Hippocampal formation (tissue), 2 donors: ENCODE measurements around the gene PRKAR2A.
"Not testable (repeated sequence)": the region's sequence is repeated elsewhere in the genome, so short reads cannot be mapped to it uniquely, and the experiment has no call there.

Experiments
- DNase-seq, 2 donors: peaks; one replicate each; lab custom pipeline; 2025; lab: John Stamatoyannopoulos, UW

Gene PRKAR2A

DNA sequence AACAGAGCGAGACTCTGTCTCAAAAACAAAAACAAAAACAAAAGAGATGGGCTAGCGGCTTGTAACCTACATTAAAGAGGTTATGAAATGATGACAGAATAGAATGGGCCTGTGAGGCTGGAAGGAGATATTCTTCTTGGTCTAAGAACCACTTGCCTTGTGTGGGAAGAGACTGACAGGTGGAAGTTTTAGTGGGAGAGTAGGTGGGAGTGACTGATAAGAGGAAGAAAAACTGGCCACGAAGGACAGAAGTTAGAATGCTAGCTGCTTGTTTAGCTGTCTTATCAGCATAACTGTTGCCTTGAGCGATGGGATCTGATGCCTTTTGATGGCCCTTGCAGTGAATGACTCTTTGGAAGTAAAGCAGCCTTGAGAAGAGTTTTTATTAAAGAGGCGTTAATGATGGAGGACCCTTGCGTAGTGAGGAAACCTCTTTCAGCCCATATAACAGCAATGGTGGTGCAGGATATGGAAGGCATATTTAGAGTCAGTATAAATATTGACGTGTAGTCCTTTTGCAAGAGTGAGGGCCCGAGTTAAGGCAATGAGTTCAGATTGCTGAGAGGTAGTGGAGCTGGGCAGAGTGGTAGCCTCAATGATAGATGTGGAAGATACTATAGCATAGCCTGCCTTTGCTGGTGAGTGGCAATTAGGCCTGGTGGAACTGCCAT, 122.4 kb downstream of the PRKAR2A start:
- DNase-seq, result not testable (repeated sequence)

- no peak for DNase-seq
Observed at GRCh38 chr3:48723725-48724124, 123.9 kb downstream of the PRKAR2A start.

GRCh38 chr3:48723293-48723692, 124.4 kb downstream of the PRKAR2A start:
- not testable (repeated sequence) for DNase-seq

DNA sequence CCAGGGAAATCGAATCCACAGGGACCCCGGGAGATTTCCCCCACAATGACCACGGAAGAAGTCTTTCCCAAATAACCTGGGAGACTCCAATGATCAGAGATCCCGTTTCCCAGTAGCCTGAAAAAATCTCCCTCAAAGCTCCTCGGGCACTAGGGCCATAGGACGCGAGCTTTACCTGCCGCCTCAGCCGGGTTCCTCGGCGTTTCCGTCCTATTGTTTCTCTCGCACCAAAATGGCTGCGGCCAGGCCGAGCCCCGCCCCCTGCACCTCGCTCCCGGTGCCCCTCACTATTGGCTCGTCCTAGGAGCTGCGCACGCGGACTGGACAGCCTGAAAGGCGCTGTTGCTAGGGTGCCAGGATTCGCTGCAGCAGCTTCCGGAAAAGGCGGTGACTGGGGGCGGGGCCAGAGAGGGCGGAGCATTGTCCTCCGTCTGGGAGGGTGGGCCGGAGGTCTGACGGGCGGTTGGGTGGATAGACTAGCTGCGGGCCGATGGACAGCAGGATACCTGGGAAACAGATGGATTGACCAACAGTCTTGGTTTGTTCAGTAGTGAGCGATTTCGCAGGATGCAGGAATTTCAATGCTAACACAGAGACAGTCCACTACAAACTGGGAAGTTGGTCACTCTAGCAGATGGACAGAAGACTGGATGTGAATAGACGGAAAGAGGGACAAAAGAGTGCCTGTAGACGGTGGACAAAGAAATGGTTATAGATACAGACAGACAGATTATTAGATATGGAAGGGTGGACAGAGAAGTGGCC, 130.5 kb downstream of the PRKAR2A start, which contains the start of gene IP6K2:
Gene IP6K2, minus strand, starts transcription at position 240 of the 765 bp plus-strand sequence. CDS start 21,930 bp downstream, outside the sequence.
- peak; percentile 97 to 99 for DNase-seq

- DNase-seq, result no peak
Observed at GRCh38 chr3:48716508-48716981, 131.1 kb downstream of the PRKAR2A start.

- DNase-seq, result no peak
Observed at GRCh38 chr3:48715174-48715800, 132.4 kb downstream of the PRKAR2A start.

GRCh38 chr3:48711727-48712126, 135.9 kb downstream of the PRKAR2A start:
- DNase-seq, result no peak

GRCh38 chr3:48709051-48709461, 138.6 kb downstream of the PRKAR2A start:
- no peak for DNase-seq

DNA sequence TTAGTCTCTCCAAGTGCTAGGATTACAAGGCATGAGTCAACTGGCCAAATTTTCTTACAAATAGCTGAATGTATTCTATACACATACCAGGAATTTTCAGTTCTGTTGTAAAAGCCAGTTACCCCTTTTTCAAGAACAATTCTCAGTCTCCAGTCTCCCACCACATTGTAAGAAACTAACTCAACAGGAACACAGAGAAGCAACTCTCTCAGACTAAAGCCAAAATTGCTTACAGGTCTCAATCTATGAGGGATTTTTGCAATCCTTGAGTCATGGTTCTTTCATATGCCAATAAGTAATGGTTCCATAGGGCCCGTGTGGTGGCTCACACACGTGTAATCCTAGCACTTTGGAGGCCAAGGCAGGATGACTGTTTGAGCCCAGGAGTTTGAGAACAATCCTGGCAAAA, 139.2 kb downstream of the PRKAR2A start:
- DNase-seq, result no peak

DNA sequence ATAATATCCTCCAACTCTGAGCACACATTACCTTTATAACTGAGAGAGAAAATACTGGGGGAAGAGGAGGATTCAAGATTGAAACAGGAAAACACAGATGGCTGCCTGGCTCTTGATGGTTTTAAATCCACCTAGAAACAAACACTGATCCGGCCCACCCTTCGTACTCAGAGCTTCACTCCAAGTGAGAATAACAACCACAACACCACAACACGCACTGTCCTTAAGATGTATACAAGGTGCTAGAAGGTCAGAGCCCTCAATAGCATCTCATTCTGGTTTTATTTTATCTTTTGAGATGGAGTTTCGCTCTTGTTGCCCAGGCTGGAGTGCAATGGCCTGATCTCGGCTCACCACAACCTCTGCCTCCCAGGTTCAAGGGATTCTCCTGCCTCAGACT, 140.5 kb downstream of the PRKAR2A start:
- no peak for DNase-seq

DNA sequence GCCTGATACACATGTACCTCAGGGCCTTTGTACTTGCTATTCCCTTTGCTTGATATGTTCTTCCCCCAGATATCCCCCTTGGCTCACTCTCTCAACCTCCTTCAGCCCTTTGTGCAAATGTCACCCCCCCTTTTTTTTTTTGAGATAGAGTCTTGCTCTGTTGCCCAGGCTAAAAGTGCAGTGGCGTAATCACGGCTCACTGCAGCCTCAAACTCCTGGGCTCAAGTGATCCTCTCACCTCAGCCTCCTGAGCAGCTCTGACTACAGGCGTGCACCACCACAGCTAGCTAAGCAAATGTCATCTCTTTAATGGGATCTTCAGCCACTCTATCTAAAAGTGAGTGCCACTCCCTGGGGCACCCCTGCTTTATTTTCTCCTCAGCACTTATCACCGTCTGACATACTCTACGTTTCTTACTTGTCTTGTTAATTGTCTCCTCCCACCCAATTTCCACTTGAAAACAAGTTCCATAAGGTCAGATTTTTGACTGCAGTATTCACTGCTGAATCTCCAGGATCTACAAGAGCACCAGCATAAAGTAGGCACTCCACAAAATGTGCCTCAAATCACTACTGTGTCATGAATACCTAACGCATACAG, 145.3 kb downstream of the PRKAR2A start:
- no peak for DNase-seq

DNA sequence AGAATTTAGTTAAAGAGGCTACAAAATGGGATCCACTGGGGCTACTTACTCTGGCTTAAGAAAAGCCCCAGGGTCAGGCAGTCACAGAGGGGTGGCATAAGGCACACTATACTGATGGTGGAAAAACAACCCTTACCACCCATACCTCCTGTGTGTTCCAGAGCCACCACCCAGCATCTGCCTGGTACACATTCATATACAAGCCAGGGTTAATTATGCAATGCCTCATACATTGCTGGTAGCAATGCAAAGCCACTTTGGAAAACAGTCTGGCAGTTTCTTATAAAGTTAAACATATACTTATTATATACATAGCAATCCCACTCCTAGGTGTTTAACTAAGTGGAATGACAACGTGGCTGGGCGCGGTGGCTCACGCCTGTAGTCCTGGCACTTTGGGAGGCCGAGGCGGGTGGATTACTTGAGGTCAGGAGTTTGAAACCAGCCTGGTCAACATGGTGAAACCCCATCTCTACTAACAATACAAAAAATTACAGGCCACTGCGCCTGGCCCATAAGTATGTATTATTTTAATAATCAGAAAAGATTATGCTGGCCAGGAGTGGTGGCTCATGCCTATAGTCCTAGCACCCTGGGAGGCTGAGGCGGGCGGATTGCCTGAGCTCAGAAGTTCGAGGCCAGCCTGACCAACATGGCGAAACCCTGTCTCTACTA, 146.8 kb downstream of the PRKAR2A start:
- no peak for DNase-seq

DNA sequence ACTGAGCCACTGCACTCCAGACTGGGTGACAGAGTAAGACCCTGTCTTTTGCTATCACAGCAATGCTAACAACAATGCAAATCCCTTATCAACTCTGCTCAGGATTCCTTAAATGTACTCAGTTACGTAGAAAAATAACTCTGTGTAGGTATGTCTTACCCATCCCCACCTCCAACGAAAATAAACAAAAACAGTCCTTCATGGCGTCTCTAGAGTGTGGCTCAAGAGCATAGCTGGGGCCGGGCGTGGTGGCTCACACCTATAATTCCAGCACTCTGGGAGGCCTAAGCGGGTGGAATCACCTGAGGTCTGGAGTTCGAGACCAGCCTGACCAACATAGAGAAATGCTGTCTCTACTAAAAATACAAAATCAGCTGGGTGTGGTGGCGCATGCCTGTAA, 148.8 kb downstream of the PRKAR2A start:
- no peak for DNase-seq

DNA sequence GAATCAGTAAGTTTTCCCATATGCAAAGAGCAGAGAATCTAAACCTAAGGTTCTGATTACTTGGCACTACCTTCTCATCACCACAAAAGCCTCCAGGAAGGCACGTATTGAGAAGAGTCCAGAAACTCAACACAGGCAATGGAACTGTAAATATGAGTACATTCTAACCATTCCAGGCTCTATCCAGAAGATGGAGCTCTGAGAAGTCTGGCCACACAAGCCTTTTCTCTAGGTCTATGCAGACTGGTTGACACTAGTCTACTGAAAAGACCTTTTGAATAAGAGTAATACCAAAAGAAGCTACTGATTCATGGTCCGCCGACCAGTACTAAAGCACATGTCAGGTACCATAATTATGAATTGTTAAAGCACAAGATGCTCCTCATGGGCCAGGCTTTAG, 149.7 kb downstream of the PRKAR2A start:
- no peak for DNase-seq

- no peak for DNase-seq
Observed at GRCh38 chr3:48696601-48697000, 151.1 kb downstream of the PRKAR2A start.
